Caco-2 (cell line): ENCODE data around the gene PCDHGB6. TPM values are rescaled to one million over a fixed set of nuclear protein-coding genes. Genes with fewer than 3 reads are reported as not detected.

Experiments
- BruUV-seq: library from RNA; stranded (reverse); fragments of 400-500 nt; replicated peaks from 2 replicates; lab custom pipeline; 2021; lab: Mats Ljungman, UMichigan
- CTCF ChIA-PET: fragments of 300-600 bp; sonication (Branson Sonifier 250); formaldehyde crosslinking; loops from one replicate; lab custom pipeline; 2022; ENCODE audit warnings: antibody characterized with exemption; lab: Charles Lee
- POLR2A ChIA-PET: fragments of 300-600 bp; sonication (Branson Sonifier 250); formaldehyde crosslinking; loops from one replicate; lab custom pipeline; 2022; ENCODE audit warnings: antibody characterized with exemption; lab: Charles Lee
- DNase-seq, 2 experiments: peaks; one replicate each; pipeline versions ENCODE4 v3.0.0 to v3.0.0-alpha.2; 2020 to 2022
- H3K27me3 ChIP-seq: replicated peaks from 2 replicates; pipeline ENCODE4 v1.6.0; 2011; ENCODE audit warnings: low read length; ENCODE audit not compliant: control insufficient read depth, insufficient read depth
- H3K36me3 ChIP-seq: 2 replicates; pipeline ENCODE4 v1.5.1; 2011; ENCODE audit warnings: low read length; ENCODE audit not compliant: control insufficient read depth, insufficient read depth
- H3K4me1 ChIP-seq: fragments of 250-450 bp; sonication (Bioruptor Pico); 2 replicates; pipeline ENCODE4 v1.5.1; 2020; ENCODE audit warnings: mild to moderate bottlenecking
- H3K4me3 ChIP-seq: 2 replicates; pipeline ENCODE4 v1.5.1; 2011; ENCODE audit warnings: low read depth, mild to moderate bottlenecking, control low read depth, low read length
- H3K9me3 ChIP-seq: fragments of 250-450 bp; sonication (Bioruptor Pico); 2 replicates; pipeline ENCODE4 v1.5.1; 2020; ENCODE audit warnings: mild to moderate bottlenecking, moderate library complexity
- H3K27ac Mint-ChIP-seq: one replicate; pipeline ENCODE4 v1.8.0; 2022; ENCODE audit warnings: mixed read lengths; ENCODE audit not compliant: unreplicated experiment
- H3K27me3 Mint-ChIP-seq: one replicate; pipeline ENCODE4 v1.8.0; 2022; ENCODE audit warnings: mixed read lengths; ENCODE audit not compliant: insufficient read depth, unreplicated experiment
- H3K36me3 Mint-ChIP-seq: one replicate; pipeline ENCODE4 v1.8.0; 2022; ENCODE audit warnings: mild to moderate bottlenecking, mixed read lengths; ENCODE audit not compliant: insufficient read depth, unreplicated experiment
- H3K4me1 Mint-ChIP-seq: one replicate; pipeline ENCODE4 v1.8.0; 2022; ENCODE audit warnings: low read depth, mixed read lengths; ENCODE audit not compliant: unreplicated experiment
- H3K4me3 Mint-ChIP-seq: one replicate; pipeline ENCODE4 v1.8.0; 2022; ENCODE audit warnings: mild to moderate bottlenecking, moderate library complexity, mixed read lengths; ENCODE audit not compliant: unreplicated experiment
- H3K9me3 Mint-ChIP-seq: one replicate; pipeline ENCODE4 v1.8.0; 2022; ENCODE audit warnings: mixed read lengths; ENCODE audit not compliant: unreplicated experiment
- CTCF ChIP-seq, 2 experiments: fragments of 200-600 bp in 1 of 2; IDR thresholded peaks; 1 replicate in 1 of 2; 2 replicates in 1 of 2; pipeline versions ENCODE4 v1.5.1 to v1.8.0; 2011 to 2022; ENCODE audit warnings: antibody characterized with exemption in 1 of 2, control low read depth in 1 of 2, inconsistent platforms in 1 of 2, low read depth in 1 of 2, low read length in 1 of 2, mild to moderate bottlenecking in 1 of 2, moderate library complexity in 1 of 2; ENCODE audit not compliant: insufficient read depth in 1 of 2, severe bottlenecking in 1 of 2, unreplicated experiment in 1 of 2
- intact Hi-C: fragments of 100-400 bp; cut with micrococcal nuclease; formaldehyde crosslinking; loops from one replicate; pipeline ENCODE4 v1.10.0; 2022; ENCODE audit not compliant: unreplicated experiment
- total RNA-seq: library from RNA; stranded (reverse); gene quantifications from 2 replicates; pipeline ENCODE4 v1.2.3, GENCODE V29; 2022

PCDHGB6 gene
- total RNA-seq, 1 experiment from 2014 or later: 2.5 TPM

GRCh38 chr5:141388661-141389060, 19.2 kb upstream of the PCDHGB6 start:
- no peak for TF ChIP-seq CTCF (IDR thresholded peaks at IDR 0.05; ENCODE audit: insufficient read depth in 1 of 2, low read depth in 1 of 2, low read length in 1 of 2, severe bottlenecking in 1 of 2, unreplicated experiment in 1 of 2)
- H3K27ac Mint-ChIP-seq: no peak overlapping the region
- H3K27me3 Mint-ChIP-seq: no peaks in the 10 kb centered on the region
- Histone ChIP-seq H3K36me3 (no peaks in the 10 kb centered on the region), H3K4me3 (no peak overlapping the region), H3K9me3 (no peaks in the 10 kb centered on the region), H3K27me3 (no peaks in the 10 kb centered on the region), H3K4me1 (no peaks in the 10 kb centered on the region)
- H3K4me3 Mint-ChIP-seq: no peak overlapping the region
- H3K4me1 Mint-ChIP-seq: no peaks in the 10 kb centered on the region
- no TSS peak for BruUV-seq
- CTCF ChIA-PET: interaction anchor here (0.8 kb wide), 1 partner anchor 9 kb away, joined by 3 read pairs; the partner anchor contains the start of gene PCDHGB5
- H3K36me3 Mint-ChIP-seq: no peaks in the 10 kb centered on the region
- POLR2A ChIA-PET: no interaction called here
- H3K9me3 Mint-ChIP-seq: peaks cover 19% of the 10 kb centered on the region
- no peak for DNase-seq
- intact Hi-C loops: no loop called here

GRCh38 chr5:141389153-141390042, 18.4 kb upstream of the PCDHGB6 start:
- Histone ChIP-seq H3K4me1 (no peaks in the 10 kb centered on the region), H3K27me3 (no peaks in the 10 kb centered on the region), H3K4me3 (no peak overlapping the region), H3K9me3 (no peaks in the 10 kb centered on the region), H3K36me3 (no peaks in the 10 kb centered on the region)
- no peak overlapping the region for H3K4me3 Mint-ChIP-seq
- DNase-seq: no peak
- no TSS peak for BruUV-seq
- no peaks in the 10 kb centered on the region for H3K36me3 Mint-ChIP-seq
- H3K9me3 Mint-ChIP-seq: peaks cover 19% of the 10 kb centered on the region
- intact Hi-C loops: no loop called here
- no peaks in the 10 kb centered on the region for H3K27me3 Mint-ChIP-seq
- ChIA-PET CTCF (interaction anchor here (0.8 to 1.5 kb wide), 2 partner anchors 8 to 175 kb away, joined by 3 to 5 read pairs; partner anchors contain the start of gene PCDHGB5), POLR2A (no interaction called here)
- H3K27ac Mint-ChIP-seq: no peak overlapping the region
- no peaks in the 10 kb centered on the region for H3K4me1 Mint-ChIP-seq
- no peak for TF ChIP-seq CTCF (IDR thresholded peaks at IDR 0.05; ENCODE audit: insufficient read depth in 1 of 2, low read depth in 1 of 2, low read length in 1 of 2, severe bottlenecking in 1 of 2, unreplicated experiment in 1 of 2)

GRCh38 chr5:141392429-141393198, 15.2 kb upstream of the PCDHGB6 start, which contains the start of gene PCDHGA8:
PCDHGA8 (plus strand) TSS chr5:141392633; CDS start chr5:141392814, 181 bp downstream.
- peaks cover 19% of the 10 kb centered on the region for H3K9me3 Mint-ChIP-seq
- TF ChIP-seq CTCF (IDR thresholded peaks at IDR 0.05; ENCODE audit: insufficient read depth in 1 of 2, low read depth in 1 of 2, low read length in 1 of 2, severe bottlenecking in 1 of 2, unreplicated experiment in 1 of 2): peak in 1 of 2 experiments; percentile 3
- no peak within 1 kb of the TSS for H3K4me3 Mint-ChIP-seq
- H3K36me3 ChIP-seq: no peaks in the 10 kb centered on the region
- no peaks in the 10 kb centered on the region for H3K27me3 Mint-ChIP-seq
- H3K4me1 Mint-ChIP-seq: no peaks in the 10 kb centered on the region
- intact Hi-C loops: no loop called here
- H3K27me3 ChIP-seq: no peaks in the 10 kb centered on the region
- H3K36me3 Mint-ChIP-seq: no peaks in the 10 kb centered on the region
- H3K4me1 ChIP-seq: no peaks in the 10 kb centered on the region
- H3K9me3 ChIP-seq: no peaks in the 10 kb centered on the region
- no peak within 1 kb of the TSS for H3K27ac Mint-ChIP-seq
- BruUV-seq: no TSS peak
- ChIA-PET POLR2A (no interaction called here), CTCF (no interaction called here)
- H3K4me3 ChIP-seq: no peak within 1 kb of the TSS
- DNase-seq: no peak
